Measurements from ENCODE around the gene IRAK1. TPM values are rescaled to one million over a fixed set of nuclear protein-coding genes. Genes with fewer than 3 reads are reported as not detected.

Gene IRAK1
- total RNA-seq, 1 donor: 99.5 TPM

DNA sequence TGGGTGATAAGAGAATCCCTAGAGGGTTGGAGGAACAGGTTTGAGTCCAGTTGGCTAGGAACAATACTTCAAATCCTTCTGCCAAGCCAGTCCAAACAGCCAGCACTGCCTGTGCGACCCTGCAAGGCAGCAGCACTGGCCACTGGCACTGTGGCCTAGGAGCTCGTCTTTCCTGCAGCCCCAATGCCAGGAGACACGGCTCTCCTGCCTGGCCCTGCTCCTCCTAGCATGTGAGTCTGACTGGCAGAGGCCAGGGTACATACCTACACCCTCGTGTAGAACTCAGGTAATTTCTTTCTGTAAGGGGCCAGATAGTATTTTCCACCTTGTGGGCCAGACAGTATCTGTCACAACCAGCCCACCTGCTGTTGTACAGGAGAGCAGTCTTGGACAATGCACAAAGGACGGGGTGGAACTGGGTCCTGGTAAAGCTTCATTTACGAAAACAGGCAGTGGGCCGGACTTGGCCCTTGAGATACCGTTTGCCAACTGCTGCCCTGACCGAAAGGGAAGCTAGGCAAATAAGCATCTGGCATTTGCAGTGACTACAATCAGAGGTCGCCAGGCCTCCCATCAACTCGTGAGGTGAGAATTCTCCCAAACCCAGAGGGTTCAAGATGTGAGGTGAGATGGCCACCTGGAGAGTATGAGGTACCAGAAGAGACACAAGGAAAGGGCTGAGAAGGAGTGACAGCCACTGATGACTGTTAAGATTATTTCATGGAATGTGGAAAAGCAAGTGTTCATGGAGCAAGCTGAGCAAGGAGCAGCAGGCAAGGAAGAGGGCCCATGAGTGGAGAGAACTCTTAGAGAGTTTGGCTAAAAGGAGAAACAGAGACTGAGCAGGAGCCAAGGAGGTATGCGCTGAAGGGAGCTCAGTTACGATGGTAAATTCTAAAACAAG is 29.8 kb upstream of the IRAK1 start:
- no peak for DNase-seq (ENCODE audit: insufficient read length, low spot score, missing footprints)
- Histone ChIP-seq H3K9me3 (ENCODE audit: low read depth, low read length) (no peaks in the 10 kb centered on the region), H3K27me3 (ENCODE audit: insufficient read depth, low read length) (no peaks in the 10 kb centered on the region), H2AFZ (ENCODE audit: low read length) (no peak overlapping the region), H3K36me3 (ENCODE audit: insufficient read depth, low read length) (no peaks in the 10 kb centered on the region), H3K4me1 (ENCODE audit: insufficient read depth, low read length) (peaks cover 29% of the 10 kb centered on the region), H3K4me2 (ENCODE audit: insufficient read depth, low read length) (no peak overlapping the region), H3K79me2 (ENCODE audit: insufficient read depth, low read length) (peaks cover 68% of the 10 kb centered on the region), H4K20me1 (ENCODE audit: insufficient read depth, low read length) (peaks cover 14% of the 10 kb centered on the region), H3K4me3 (ENCODE audit: insufficient read depth, low read length) (no peak overlapping the region), H3K27ac (ENCODE audit: low read depth, low read length) (peak overlapping the region; percentile 47)
- TF ChIP-seq CTCF (IDR thresholded peaks at IDR 0.05; ENCODE audit: extremely low read depth, low read depth, low read length): no peak

DNA sequence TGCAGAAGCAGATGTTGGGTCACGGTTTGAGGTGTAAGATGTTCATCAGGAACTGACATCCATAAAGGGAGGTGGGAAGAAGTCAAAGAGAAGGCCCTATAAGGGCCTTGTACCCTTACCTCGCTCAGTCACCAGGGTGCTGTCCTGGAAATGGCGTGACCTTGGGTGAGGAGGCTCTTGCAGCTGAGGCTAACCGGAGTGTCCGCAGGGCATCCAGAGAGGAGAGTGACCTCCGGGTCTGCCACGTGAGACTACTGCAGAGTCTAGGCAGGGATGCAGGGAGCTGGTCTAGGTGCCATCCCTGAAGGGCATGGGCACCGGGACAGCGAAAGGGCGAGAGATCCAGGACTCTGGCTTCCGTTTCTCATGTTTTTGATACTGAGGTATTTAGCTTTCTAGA is 28.7 kb upstream of the IRAK1 start:
- Histone ChIP-seq H3K4me1 (ENCODE audit: insufficient read depth, low read length) (peaks cover 39% of the 10 kb centered on the region), H3K27me3 (ENCODE audit: insufficient read depth, low read length) (no peaks in the 10 kb centered on the region), H2AFZ (ENCODE audit: low read length) (no peak overlapping the region), H3K27ac (ENCODE audit: low read depth, low read length) (no peak overlapping the region), H3K4me3 (ENCODE audit: insufficient read depth, low read length) (no peak overlapping the region), H4K20me1 (ENCODE audit: insufficient read depth, low read length) (peaks cover 11% of the 10 kb centered on the region), H3K4me2 (ENCODE audit: insufficient read depth, low read length) (no peak overlapping the region), H3K9me3 (ENCODE audit: low read depth, low read length) (no peaks in the 10 kb centered on the region), H3K36me3 (ENCODE audit: insufficient read depth, low read length) (no peaks in the 10 kb centered on the region), H3K79me2 (ENCODE audit: insufficient read depth, low read length) (peaks cover 67% of the 10 kb centered on the region)
- TF ChIP-seq CTCF (IDR thresholded peaks at IDR 0.05; ENCODE audit: extremely low read depth, low read depth, low read length): no peak
- no peak for DNase-seq (ENCODE audit: insufficient read length, low spot score, missing footprints)

GRCh38 chrX:154046940-154047610 is 27.4 kb upstream of the IRAK1 start:
- no peak for TF ChIP-seq CTCF (IDR thresholded peaks at IDR 0.05; ENCODE audit: extremely low read depth, low read depth, low read length)
- Histone ChIP-seq H3K4me3 (ENCODE audit: insufficient read depth, low read length) (no peak overlapping the region), H3K27me3 (ENCODE audit: insufficient read depth, low read length) (peaks cover 3% of the 10 kb centered on the region), H3K4me2 (ENCODE audit: insufficient read depth, low read length) (peak overlapping the region; percentile 41), H3K79me2 (ENCODE audit: insufficient read depth, low read length) (peaks cover 59% of the 10 kb centered on the region), H3K4me1 (ENCODE audit: insufficient read depth, low read length) (peaks cover 52% of the 10 kb centered on the region), H3K9me3 (ENCODE audit: low read depth, low read length) (no peaks in the 10 kb centered on the region), H4K20me1 (ENCODE audit: insufficient read depth, low read length) (peaks cover 5% of the 10 kb centered on the region), H3K36me3 (ENCODE audit: insufficient read depth, low read length) (no peaks in the 10 kb centered on the region), H2AFZ (ENCODE audit: low read length) (no peak overlapping the region), H3K27ac (ENCODE audit: low read depth, low read length) (peak overlapping the region; percentile 97)
- DNase-seq (ENCODE audit: insufficient read length, low spot score, missing footprints): no peak
